DMS 273 (cell line): Measurements from ENCODE around the gene LEPROT.

Source experiments
- DNase-seq: peaks from one replicate; lab custom pipeline; 2025; ENCODE audit not compliant: unreplicated experiment; lab: John Stamatoyannopoulos, UW

Gene LEPROT

GRCh38 chr1:65471861-65472332, 51.4 kb downstream of the LEPROT start:
- peak; percentile 81 for DNase-seq

GRCh38 chr1:65476327-65476726, 55.9 kb downstream of the LEPROT start:
- no peak for DNase-seq

GRCh38 chr1:65477414-65478378, 57.2 kb downstream of the LEPROT start:
- no peak for DNase-seq

GRCh38 chr1:65478379-65479026, 58.0 kb downstream of the LEPROT start:
- DNase-seq: no peak

- DNase-seq: no peak
Measured at GRCh38 chr1:65479554-65480204, 59.2 kb downstream of the LEPROT start.

GRCh38 chr1:65480684-65481405, 60.4 kb downstream of the LEPROT start:
- DNase-seq: peak; percentile 14

GRCh38 chr1:65483993-65484754, 63.7 kb downstream of the LEPROT start:
- no peak for DNase-seq
